Left lung (tissue), 10 donors: ENCODE results near the gene LINGO1. TPM values are rescaled to one million over a fixed set of nuclear protein-coding genes. Genes with fewer than 3 reads are reported as not detected.

ENCODE experiments used
- ATAC-seq: fragments of 200-7000 bp; cut with Tn5 transposase; one replicate; pipeline ENCODE4 v1.9.1; 2020; ENCODE audit warnings: moderate library complexity
- DNase-seq, 4 donors: peaks; one replicate each; pipeline ENCODE4 v3.0.0-alpha.2; 2013 to 2020
- H3K27ac ChIP-seq, 2 donors: fragments of 200-600 bp; sonication (generic) in 1 of 2; one replicate each; pipeline versions ENCODE4 v1.5.0 to v1.8.0; 2020 to 2021
- H3K27me3 ChIP-seq, 2 donors: fragments of 200-600 bp; sonication (generic) in 1 of 2; one replicate each; pipeline versions ENCODE4 v1.5.0 to v1.8.0; 2020 to 2021
- H3K36me3 ChIP-seq, 2 donors: fragments of 200-600 bp; sonication (generic) in 1 of 2; one replicate each; pipeline versions ENCODE4 v1.5.0 to v1.8.0; 2020 to 2021
- H3K4me1 ChIP-seq, 2 donors: fragments of 200-600 bp; one replicate each; pipeline ENCODE4 v1.8.0; 2021
- H3K4me3 ChIP-seq, 2 donors: fragments of 200-600 bp; sonication (generic) in 1 of 2; one replicate each; pipeline versions ENCODE4 v1.5.0 to v1.8.0; 2020 to 2021; ENCODE audit warnings: mild to moderate bottlenecking in 1 of 2
- H3K9me3 ChIP-seq, 2 donors: fragments of 200-600 bp; sonication (generic) in 1 of 2; one replicate each; pipeline versions ENCODE4 v1.5.0 to v1.8.0; 2020 to 2021
- intact Hi-C, 2 donors: fragments of 100-400 bp; cut with DNase I; formaldehyde crosslinking; loops; one replicate each; pipeline versions ENCODE4 v1.11.2 to v1.14.2; 2022
- polyA plus RNA-seq, 6 donors: library from polyadenylated mRNA; unstranded; fragments of 120-200 nt; gene quantifications; one replicate each; pipeline ENCODE4 v1.2.1, GENCODE V29; 2013; ENCODE audit not compliant: insufficient read length in 6 of 6
- total RNA-seq, 2 donors: library from RNA; stranded (reverse); fragmentation: NEBNext Ultra II Directional; extraction: Animal tissue kit (Norgen Biotek cat#: 25700); gene quantifications; one replicate each; pipeline ENCODE4 v1.2.1, GENCODE V29; 2021
- TF ChIP-seq, protein P1 (sequence below), 2 donors: fragments of 200-600 bp; sonication (generic) in 1 of 2; IDR thresholded peaks; one replicate each; pipeline versions ENCODE4 v1.5.0 to v1.8.0; 2021; ENCODE audit warnings: antibody characterized with exemption in 2 of 2
- donor health status: DM: no; HTN: yes; CAD: no.
- donor health status: DM: no; HTN: no; CAD: no.

Gene LINGO1
- total and polyA plus RNA-seq, 8 donors, result 0.99 to 19.6 (median 14.1) TPM

DNA sequence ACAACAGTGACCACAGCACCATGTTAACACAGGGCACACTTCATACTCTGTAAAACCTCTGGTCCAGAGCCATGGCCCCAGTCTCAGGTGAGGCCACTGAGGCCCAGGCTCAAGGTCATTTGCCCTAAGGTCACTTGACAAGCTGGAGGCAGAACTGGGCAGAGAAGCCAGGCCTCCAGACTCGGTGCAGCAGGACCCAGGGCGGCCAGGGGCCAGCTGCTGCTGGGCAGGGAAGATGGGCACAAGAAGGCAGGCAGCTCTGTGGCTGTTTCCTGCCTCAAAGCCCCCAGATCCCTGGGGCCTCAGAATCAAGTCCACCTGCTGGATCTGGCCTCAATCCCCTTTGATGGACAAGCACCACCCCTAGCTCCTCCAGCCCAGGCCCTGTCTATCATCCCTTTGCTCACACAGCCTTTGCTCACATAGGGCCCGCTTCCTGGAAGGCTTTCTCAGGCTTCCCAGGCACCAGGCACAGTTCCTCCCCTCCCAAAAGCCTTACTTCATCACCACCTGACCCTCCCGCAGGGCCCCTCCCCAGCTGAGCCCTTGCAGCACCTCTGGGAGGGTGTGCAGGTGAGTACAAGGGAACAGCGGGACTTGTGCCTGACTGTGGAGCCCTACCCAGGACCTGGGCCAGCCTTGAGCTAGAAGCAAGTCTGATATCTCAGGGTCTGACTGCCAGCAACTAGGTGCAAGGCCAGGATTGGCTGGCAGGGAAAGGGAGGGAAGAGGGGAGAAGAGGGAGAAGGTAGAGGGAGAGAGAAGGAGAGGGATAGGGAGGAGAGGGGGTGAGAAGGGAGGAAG is 38.0 kb upstream of the LINGO1 start:
- DNase-seq, result no peak
- peaks cover 0 to 54% of the 10 kb centered on the region in 2 donors for H3K27me3 ChIP-seq
- no peaks in the 10 kb centered on the region for H3K36me3 ChIP-seq

DNA sequence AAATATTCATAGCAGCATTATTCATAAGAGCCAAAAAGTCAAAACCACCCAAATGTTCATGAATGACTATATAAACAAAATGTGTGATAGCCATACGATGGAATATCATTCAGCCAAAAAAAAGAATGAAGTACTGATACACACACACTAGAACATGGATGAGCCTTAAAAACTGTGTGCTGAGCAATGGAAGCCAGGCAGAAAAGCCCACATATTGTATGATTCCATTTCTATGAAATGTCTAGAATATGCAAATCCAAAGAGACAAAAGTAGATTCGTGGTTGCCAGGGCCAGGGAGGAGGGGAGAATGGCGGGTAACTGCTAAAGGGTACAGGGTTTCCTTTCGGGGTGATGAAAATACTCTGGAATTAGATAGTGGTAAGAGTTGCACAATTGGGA is 37.2 kb upstream of the LINGO1 start:
- no peak for DNase-seq
- Histone ChIP-seq H3K36me3 (no peaks in the 10 kb centered on the region), H3K9me3 (no peaks in the 10 kb centered on the region), H3K4me1 (no peaks in the 10 kb centered on the region), H3K27me3 (peaks cover 0 to 54% of the 10 kb centered on the region in 2 donors), H3K27ac (no peak overlapping the region), H3K4me3 (no peak overlapping the region)
- TF ChIP-seq, protein P1, sequence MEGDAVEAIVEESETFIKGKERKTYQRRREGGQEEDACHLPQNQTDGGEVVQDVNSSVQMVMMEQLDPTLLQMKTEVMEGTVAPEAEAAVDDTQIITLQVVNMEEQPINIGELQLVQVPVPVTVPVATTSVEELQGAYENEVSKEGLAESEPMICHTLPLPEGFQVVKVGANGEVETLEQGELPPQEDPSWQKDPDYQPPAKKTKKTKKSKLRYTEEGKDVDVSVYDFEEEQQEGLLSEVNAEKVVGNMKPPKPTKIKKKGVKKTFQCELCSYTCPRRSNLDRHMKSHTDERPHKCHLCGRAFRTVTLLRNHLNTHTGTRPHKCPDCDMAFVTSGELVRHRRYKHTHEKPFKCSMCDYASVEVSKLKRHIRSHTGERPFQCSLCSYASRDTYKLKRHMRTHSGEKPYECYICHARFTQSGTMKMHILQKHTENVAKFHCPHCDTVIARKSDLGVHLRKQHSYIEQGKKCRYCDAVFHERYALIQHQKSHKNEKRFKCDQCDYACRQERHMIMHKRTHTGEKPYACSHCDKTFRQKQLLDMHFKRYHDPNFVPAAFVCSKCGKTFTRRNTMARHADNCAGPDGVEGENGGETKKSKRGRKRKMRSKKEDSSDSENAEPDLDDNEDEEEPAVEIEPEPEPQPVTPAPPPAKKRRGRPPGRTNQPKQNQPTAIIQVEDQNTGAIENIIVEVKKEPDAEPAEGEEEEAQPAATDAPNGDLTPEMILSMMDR (IDR thresholded peaks at IDR 0.05), result no peak
- no peak for ATAC-seq
- intact Hi-C loops, result no loop called here

More for the DNA sequence above, 38.0 kb upstream of the LINGO1 start:
- Histone ChIP-seq H3K4me3 (no peak overlapping the region), H3K4me1 (no peaks in the 10 kb centered on the region), H3K27ac (no peak overlapping the region), H3K9me3 (no peaks in the 10 kb centered on the region)
- intact Hi-C loops, result no loop called here
- TF ChIP-seq, protein P1 (IDR thresholded peaks at IDR 0.05), result no peak
- ATAC-seq, result no peak

DNA sequence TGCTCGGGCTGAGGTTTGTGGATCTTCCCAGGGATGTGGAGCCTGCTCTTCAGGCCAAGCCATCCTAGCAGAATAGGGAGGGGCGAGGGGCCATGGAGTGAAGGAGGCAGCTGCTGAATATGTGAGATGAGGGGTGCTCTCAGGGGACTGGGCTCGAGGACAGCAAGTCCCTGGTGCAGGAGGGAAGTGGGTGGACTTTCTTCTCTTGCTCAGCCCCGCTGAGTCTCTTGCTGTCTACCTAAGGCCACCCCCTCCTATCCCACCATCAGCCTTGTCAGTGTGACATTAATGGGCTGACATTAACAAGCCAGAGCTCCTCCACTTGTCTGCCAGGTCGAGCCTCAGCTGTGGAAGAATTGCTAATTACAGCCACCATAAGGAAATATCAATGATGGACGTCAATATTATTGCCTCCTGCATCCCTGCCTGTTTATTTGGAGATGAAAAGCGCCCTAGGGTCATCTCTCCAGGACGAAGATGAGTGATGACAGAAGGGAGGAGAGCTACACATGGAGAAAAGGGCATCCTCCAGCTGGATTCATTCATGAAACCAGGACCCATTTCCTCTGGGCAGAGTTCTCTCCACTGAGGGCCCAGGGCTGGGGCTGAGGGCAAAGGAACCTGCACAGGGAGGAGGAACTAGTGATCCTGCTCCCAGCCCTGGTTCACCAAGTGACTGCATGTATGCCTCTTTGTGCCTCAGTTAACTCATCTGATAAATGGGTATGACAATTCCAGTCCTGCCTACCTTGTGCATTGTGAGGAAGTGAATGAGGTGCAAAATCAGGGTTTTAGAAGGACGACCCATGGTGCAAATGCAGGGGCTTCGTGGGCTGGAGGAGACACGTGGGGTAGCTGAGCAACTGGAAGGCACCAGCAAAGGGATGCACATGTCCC is 34.9 kb upstream of the LINGO1 start:
- Histone ChIP-seq H3K27me3 (peaks cover 0 to 58% of the 10 kb centered on the region in 2 donors), H3K9me3 (no peaks in the 10 kb centered on the region), H3K4me1 (no peaks in the 10 kb centered on the region), H3K4me3 (no peak overlapping the region), H3K36me3 (no peaks in the 10 kb centered on the region), H3K27ac (no peak overlapping the region)
- ATAC-seq (no peak), DNase-seq (no peak)
- intact Hi-C loops, result no loop called here
- TF ChIP-seq, protein P1 (IDR thresholded peaks at IDR 0.05), result no peak

DNA sequence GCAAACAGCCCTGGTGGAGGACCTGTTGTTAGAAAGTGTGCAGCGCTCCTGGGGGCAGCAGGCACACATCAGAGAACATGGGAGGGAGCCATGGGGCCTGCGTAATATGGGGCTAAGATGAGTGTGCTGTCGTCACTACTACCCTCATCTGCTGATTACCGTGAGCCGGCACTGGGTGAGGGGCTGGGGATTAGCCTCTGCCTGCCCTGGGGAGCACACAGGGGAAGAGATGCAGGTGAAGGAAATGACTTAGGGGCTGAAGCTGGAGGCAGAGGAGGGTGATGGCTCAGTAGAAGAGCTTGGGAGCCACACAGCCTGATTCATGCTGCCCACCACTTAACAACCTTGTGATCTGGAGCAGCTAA is 33.6 kb upstream of the LINGO1 start:
- Histone ChIP-seq H3K9me3 (no peaks in the 10 kb centered on the region), H3K4me1 (no peaks in the 10 kb centered on the region), H3K4me3 (no peak overlapping the region), H3K36me3 (no peaks in the 10 kb centered on the region), H3K27ac (no peak overlapping the region), H3K27me3 (peaks cover 0 to 60% of the 10 kb centered on the region in 2 donors)
- intact Hi-C loops, result no loop called here
- TF ChIP-seq, protein P1 (IDR thresholded peaks at IDR 0.05), result no peak
- ATAC-seq (no peak), DNase-seq (no peak)
